ENCODE measurements around the gene GBF1. TPM values are rescaled to one million over a fixed set of nuclear protein-coding genes. Genes with fewer than 3 reads are reported as not detected.

The GBF1 gene
- total and polyA plus RNA-seq, 11 donors: 15.5 to 70.0 (median 48.2) TPM

DNA sequence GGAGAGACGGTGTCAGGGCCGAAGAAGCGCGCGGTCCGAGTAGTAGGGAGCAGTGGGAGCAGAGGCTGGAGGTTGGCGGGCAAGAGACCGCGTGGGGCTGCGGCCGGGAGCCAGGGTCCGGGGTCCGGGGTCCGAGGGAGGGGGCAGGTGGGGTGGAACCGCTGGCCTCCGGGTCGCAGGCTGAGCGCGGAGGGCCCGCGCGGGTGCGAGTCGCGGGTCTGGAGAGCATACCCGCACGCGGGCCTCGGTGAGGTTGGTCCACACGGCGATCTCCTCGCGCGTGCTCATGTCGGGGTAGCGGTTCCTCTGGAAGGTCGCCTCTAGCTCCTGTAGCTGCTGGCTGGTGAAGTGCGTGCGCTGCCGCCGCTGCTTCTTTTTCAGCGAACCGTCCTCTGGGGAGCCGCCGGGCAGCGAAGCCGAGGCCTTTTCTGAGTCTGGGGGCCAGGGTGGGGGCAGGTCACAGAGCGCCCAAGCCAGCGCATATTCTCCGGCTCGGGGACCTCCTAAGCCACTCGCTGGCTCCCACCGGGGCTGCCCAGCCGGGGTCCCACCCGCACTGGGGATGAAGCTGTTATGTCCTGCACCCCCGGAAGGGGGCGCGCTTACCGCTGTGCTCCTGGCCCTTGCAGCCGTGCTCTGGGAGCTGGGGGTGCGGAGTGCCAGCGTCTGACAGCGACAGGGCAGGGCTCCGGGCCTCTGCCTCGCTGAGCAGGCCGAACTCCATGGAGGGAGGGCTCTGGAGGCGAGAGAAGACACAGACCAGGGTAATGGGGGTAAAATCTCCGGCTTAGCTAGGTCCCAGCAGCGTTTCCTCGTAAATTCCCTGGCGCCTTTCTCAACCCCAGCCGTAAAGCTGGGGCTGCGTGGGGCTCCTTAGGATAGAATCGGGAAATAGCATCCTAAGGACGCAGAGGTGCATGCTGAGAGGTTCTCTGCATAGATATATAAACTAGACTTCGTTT is 13.7 kb upstream of the GBF1 start:
- intact Hi-C loops (cut with DNase I): loop anchor here in 3 of 10 donors (2.0 to 5.0 kb wide), 2 partner anchors 121 to 166 kb away; partner anchors contain the start of gene NFKB2 (in 1 of the 3)
- no peaks in the 10 kb centered on the region for H3K36me3 ChIP-seq
- DNase-seq (peak; percentile 24 to 77 (median 48)), ATAC-seq (peak in 3 of 4 donors; percentile 23 to 54 (median 43))
- no peak overlapping the region for H3K27ac ChIP-seq
- WGBS, 4 donors: 16 to 23% (median 18%) methylated on average over 62 to 76 of the region's 76 CpGs
- H3K27me3 ChIP-seq: peaks cover 8 to 40% (median 22%) of the 10 kb centered on the region in 9 donors
- peaks cover 4 to 33% (median 20%) of the 10 kb centered on the region in 12 donors for H3K4me1 ChIP-seq
- H3K4me3 ChIP-seq: peak overlapping the region; percentile 21 to 62 (median 48)
- H3K9me3 ChIP-seq: no peaks in the 10 kb centered on the region
- TF ChIP-seq, protein P1, sequence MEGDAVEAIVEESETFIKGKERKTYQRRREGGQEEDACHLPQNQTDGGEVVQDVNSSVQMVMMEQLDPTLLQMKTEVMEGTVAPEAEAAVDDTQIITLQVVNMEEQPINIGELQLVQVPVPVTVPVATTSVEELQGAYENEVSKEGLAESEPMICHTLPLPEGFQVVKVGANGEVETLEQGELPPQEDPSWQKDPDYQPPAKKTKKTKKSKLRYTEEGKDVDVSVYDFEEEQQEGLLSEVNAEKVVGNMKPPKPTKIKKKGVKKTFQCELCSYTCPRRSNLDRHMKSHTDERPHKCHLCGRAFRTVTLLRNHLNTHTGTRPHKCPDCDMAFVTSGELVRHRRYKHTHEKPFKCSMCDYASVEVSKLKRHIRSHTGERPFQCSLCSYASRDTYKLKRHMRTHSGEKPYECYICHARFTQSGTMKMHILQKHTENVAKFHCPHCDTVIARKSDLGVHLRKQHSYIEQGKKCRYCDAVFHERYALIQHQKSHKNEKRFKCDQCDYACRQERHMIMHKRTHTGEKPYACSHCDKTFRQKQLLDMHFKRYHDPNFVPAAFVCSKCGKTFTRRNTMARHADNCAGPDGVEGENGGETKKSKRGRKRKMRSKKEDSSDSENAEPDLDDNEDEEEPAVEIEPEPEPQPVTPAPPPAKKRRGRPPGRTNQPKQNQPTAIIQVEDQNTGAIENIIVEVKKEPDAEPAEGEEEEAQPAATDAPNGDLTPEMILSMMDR (IDR thresholded peaks at IDR 0.05): peak; percentile 45 to 75 (median 64)
- TF ChIP-seq POLR2A (IDR thresholded peaks at IDR 0.05): no peak

DNA sequence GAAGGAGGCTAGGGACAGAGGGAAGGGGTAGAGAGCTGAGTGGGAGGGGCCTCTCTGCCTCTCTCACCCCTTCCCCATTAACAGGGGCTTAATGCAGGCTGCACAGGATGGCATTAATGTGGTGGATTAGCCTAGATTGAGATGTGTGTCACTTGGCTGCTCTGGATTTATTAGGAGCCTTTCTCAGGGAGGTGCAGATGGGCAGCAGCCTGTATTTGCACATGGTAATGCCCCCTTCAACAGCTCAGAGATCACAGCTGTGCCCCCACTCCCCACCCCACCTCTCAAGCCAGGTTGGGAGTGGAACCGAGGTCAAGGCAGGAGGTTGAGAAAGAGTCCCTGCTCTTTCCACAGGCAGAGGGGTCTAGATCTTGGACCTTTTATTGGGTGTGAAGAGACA is 11.3 kb upstream of the GBF1 start:
- Histone ChIP-seq H3K4me3 (no peak overlapping the region), H3K9me3 (no peaks in the 10 kb centered on the region), H3K27me3 (peaks cover 8 to 40% (median 22%) of the 10 kb centered on the region in 9 donors), H3K36me3 (no peaks in the 10 kb centered on the region), H3K27ac (no peak overlapping the region), H3K4me1 (peaks cover 4 to 28% (median 19%) of the 10 kb centered on the region in 12 donors)
- intact Hi-C loops (cut with DNase I): loop anchor here in 1 of 10 donors (5.0 kb wide), 1 partner anchor 163 kb away; the partner anchor contains the start of gene NFKB2
- TF ChIP-seq POLR2A (IDR thresholded peaks at IDR 0.05): no peak
- TF ChIP-seq, protein P1 (IDR thresholded peaks at IDR 0.05): no peak
- no peak for DNase-seq
- ATAC-seq: no peak
- 64 to 90% (median 85%) methylated on average over 1 of the region's 1 CpG for WGBS, 4 donors

DNA sequence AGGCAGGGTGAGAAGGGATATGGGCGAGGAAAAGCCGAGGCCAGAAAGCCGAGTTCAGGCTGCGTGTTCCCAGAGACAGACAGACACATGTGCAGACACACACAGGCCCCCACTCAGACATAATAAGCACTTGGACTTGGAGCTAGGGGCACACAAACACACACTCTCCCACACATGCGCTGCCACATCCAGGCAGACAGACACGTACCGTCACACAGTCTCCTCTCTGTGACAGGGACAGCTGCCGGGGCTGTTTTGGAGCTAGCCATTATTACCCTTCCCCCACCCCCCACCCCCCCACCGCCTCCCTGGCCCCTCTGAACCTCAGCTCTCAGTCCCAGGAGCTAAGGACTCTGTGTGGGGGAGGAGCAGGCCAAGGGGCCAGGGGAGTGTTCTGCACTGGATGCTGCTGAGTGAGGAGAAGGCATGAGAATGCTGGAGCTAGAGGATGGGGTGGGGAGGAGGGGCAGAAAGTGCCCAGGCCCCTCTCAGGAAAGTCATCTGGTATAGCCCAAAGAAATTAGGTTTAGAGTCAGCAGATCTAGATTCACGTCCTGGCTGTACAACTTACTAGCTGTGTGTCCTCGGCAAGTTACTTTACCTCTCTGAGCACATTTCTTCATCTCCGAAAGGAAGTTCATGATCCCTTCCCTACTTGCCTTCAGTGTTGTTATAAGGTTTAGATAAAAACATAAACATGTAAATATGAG is 10.3 kb upstream of the GBF1 start:
- H3K36me3 ChIP-seq: no peaks in the 10 kb centered on the region
- H3K27me3 ChIP-seq: peaks cover 8 to 46% (median 21%) of the 10 kb centered on the region in 9 donors
- 76 to 89% (median 78%) methylated on average over 7 to 12 of the region's 12 CpGs for WGBS, 4 donors
- H3K27ac ChIP-seq: no peak overlapping the region
- no peak for TF ChIP-seq POLR2A (IDR thresholded peaks at IDR 0.05)
- TF ChIP-seq, protein P1 (IDR thresholded peaks at IDR 0.05): no peak
- no peak overlapping the region for H3K4me3 ChIP-seq
- H3K9me3 ChIP-seq: no peaks in the 10 kb centered on the region
- ATAC-seq (no peak), DNase-seq (no peak)
- H3K4me1 ChIP-seq: peaks cover 1 to 25% (median 15%) of the 10 kb centered on the region in 12 donors
- intact Hi-C loops (cut with DNase I): loop anchor here in 1 of 10 donors (5.0 kb wide), 1 partner anchor 162 kb away; the partner anchor contains the start of gene NFKB2

DNA sequence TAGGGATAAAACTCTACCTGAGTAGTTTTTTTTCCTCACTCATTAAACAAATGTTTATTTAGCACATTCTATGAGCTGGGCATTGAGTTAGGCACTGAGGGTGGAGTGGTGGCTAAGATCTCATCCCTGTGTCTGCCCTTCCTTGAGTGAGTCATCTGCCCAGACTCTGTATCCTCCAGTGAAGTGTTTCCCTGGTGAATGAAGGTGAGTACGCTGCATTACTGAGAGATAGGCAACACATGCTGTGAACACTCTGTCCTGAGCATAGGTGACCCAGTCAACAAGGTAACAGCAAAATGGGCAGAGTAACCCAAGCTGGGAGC is 9.8 kb upstream of the GBF1 start:
- TF ChIP-seq, protein P1 (IDR thresholded peaks at IDR 0.05): no peak
- no peak for TF ChIP-seq POLR2A (IDR thresholded peaks at IDR 0.05)
- DNase-seq (no peak), ATAC-seq (no peak)
- H3K27me3 ChIP-seq: peaks cover 8 to 46% (median 16%) of the 10 kb centered on the region in 9 donors
- H3K4me1 ChIP-seq: peaks cover 5 to 22% (median 12%) of the 10 kb centered on the region in 12 donors
- no peak overlapping the region for H3K4me3 ChIP-seq
- 93 to 100% (median 97%) methylated on average over 1 of the region's 1 CpG for WGBS, 4 donors
- H3K36me3 ChIP-seq: no peaks in the 10 kb centered on the region
- no peaks in the 10 kb centered on the region for H3K9me3 ChIP-seq
- intact Hi-C loops (cut with DNase I): no loop called here
- no peak overlapping the region for H3K27ac ChIP-seq
